ENCODE results near the gene SESTD1. TPM values are rescaled to one million over a fixed set of nuclear protein-coding genes. Genes with fewer than 3 reads are reported as not detected.
A peak's percentile ranks its signal among the peaks of the same experiment; 100 is the strongest.

The SESTD1 gene
- total and polyA plus RNA-seq, 2 of the 13 experiments (the other 11 are each of a cell fraction or from before 2014, with no cell fraction given) = 74.4 to 101 TPM

- TF ChIP-seq ZNF710 (CRISPR knock-in tag; IDR thresholded peaks at IDR 0.05; ENCODE audit: borderline replicate concordance) (no peak), ZNF512B (CRISPR knock-in tag; IDR thresholded peaks at IDR 0.05; ENCODE audit: borderline replicate concordance) (no peak), ZFY (CRISPR knock-in tag; IDR thresholded peaks at IDR 0.05) (no peak), ZNF30 (CRISPR knock-in tag; IDR thresholded peaks at IDR 0.05) (no peak), NR2F6 (IDR thresholded peaks at IDR 0.05) (no peak; the same call in 1 of the 2 replicates), NR2F6 (CRISPR knock-in tag; IDR thresholded peaks at IDR 0.05) (peak; percentile 61), ZBTB1 (CRISPR knock-in tag; IDR thresholded peaks at IDR 0.05; ENCODE audit: borderline replicate concordance) (no peak), THAP8 (CRISPR knock-in tag; IDR thresholded peaks at IDR 0.05; ENCODE audit: borderline replicate concordance) (no peak), ZNF652 (CRISPR knock-in tag; IDR thresholded peaks at IDR 0.05; ENCODE audit: borderline replicate concordance, low read depth) (no peak), MXD1 (CRISPR knock-in tag; IDR thresholded peaks at IDR 0.05) (no peak), ZNF432 (CRISPR knock-in tag; IDR thresholded peaks at IDR 0.05; ENCODE audit: borderline replicate concordance) (no peak), HOXA9 (CRISPR knock-in tag; IDR thresholded peaks at IDR 0.05; ENCODE audit: borderline replicate concordance) (no peak), E2F2 (CRISPR knock-in tag; IDR thresholded peaks at IDR 0.05; ENCODE audit: borderline replicate concordance) (no peak), RARA (CRISPR knock-in tag; IDR thresholded peaks at IDR 0.05) (peak; percentile 21; the same call in 1 of the 2 replicates), REPIN1 (CRISPR knock-in tag; IDR thresholded peaks at IDR 0.05; ENCODE audit: borderline replicate concordance, low read depth) (no peak), KLF13 (CRISPR knock-in tag; IDR thresholded peaks at IDR 0.05) (no peak), SMAD9 (CRISPR knock-in tag; IDR thresholded peaks at IDR 0.05) (no peak), RFX1 (IDR thresholded peaks at IDR 0.05) (no peak), ZSCAN12 (CRISPR knock-in tag; IDR thresholded peaks at IDR 0.05) (no peak), FOXP1 (IDR thresholded peaks at IDR 0.05) (no peak), FOXP1 (CRISPR knock-in tag; IDR thresholded peaks at IDR 0.05) (peak; percentile 45), GLI4 (CRISPR knock-in tag; IDR thresholded peaks at IDR 0.05; ENCODE audit: borderline replicate concordance) (no peak), NR2F1 (CRISPR knock-in tag; IDR thresholded peaks at IDR 0.05) (no peak), U2AF1 (optimal IDR thresholded peaks at IDR 0.05; ENCODE audit: low read depth, low read length) (no peak), PRPF4 (IDR thresholded peaks at IDR 0.05; ENCODE audit: low read depth, low read length, poor library complexity, severe bottlenecking) (no peak)
Measured at GRCh38 chr2:179191110-179191509, 73.5 kb downstream of the SESTD1 start (continued).

Data from HepG2 (cell line).